Astrocyte (in vitro differentiated cells and primary cell): ENCODE data around the gene ENDOV.

Source experiments
- EZH2 ChIP-seq: IDR thresholded peaks from 2 replicates; pipeline ENCODE4 v1.6.1; 2012; ENCODE audit warnings: mild to moderate bottlenecking, low read length, inconsistent platforms; ENCODE audit not compliant: insufficient read depth
- TF ChIP-seq, protein P1 (sequence below): IDR thresholded peaks from 2 replicates; pipeline ENCODE4 v1.5.1; 2011; ENCODE audit warnings: low read depth, mild to moderate bottlenecking, inconsistent platforms, low read length, moderate library complexity; ENCODE audit not compliant: insufficient read depth

DNA sequence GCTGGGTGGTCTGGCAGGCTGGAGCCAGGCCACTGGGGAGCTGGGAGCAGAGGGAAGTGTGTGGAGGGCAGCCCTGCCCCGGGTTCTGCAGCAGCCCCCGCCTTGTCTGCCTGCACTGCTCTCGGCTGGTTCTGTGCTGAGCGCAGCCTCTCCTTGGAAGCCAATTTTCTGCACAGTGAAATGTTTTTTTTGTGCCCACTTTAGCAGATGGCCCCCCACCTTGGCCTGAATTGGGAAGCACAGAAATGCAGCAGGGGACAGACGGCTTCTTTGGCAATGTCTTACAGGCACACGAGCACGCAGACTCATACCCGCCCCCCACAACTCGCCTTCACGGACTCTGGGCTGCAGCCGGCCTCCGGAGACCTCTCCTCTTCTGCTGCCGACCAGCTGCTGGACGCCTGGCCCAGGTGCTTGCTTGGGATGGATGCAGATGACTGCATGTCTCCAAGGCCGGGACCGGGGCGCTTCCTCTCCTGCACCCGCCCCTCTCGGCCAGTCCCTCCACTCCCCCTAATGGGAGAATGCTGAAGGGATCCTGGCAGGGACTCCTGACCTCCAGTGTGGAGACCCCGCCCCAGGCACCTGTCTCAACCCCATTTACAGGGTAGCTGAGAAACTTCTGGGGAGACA, 46.7 kb downstream of the ENDOV start:
- TF ChIP-seq, protein P1, sequence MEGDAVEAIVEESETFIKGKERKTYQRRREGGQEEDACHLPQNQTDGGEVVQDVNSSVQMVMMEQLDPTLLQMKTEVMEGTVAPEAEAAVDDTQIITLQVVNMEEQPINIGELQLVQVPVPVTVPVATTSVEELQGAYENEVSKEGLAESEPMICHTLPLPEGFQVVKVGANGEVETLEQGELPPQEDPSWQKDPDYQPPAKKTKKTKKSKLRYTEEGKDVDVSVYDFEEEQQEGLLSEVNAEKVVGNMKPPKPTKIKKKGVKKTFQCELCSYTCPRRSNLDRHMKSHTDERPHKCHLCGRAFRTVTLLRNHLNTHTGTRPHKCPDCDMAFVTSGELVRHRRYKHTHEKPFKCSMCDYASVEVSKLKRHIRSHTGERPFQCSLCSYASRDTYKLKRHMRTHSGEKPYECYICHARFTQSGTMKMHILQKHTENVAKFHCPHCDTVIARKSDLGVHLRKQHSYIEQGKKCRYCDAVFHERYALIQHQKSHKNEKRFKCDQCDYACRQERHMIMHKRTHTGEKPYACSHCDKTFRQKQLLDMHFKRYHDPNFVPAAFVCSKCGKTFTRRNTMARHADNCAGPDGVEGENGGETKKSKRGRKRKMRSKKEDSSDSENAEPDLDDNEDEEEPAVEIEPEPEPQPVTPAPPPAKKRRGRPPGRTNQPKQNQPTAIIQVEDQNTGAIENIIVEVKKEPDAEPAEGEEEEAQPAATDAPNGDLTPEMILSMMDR, result no peak
- TF ChIP-seq EZH2, result no peak
